NCI-H510A treated with DMSO at 0.1 percent for 48 hours (cell line): ENCODE results near the gene LRP1B.
"Not testable (repeated sequence)": the region's sequence is repeated elsewhere in the genome, so short reads cannot be mapped to it uniquely, and the experiment has no call there.

Experiments used
- DNase-seq: peaks from one replicate; lab custom pipeline; 2025; lab: John Stamatoyannopoulos, UW

LRP1B gene

DNA sequence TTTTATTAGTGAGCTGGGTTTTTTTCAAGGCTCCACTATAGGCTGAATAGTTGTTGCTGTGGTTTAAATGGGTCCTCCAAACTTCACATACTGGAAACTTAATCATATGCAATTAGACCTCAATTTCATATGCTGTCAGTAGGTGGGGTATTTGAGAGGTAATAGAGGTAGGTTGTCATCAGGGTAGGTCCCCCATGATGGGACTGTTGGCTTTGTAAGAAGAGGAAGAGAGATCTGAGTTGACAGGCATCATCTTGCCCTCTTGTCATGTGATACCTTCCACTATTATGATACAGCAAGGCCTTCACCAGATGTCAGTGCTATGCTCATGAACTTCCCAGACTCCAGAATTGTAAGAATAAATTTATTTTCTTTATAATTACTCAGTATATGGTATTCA is 819.4 kb downstream of the LRP1B start:
- DNase-seq: no peak

DNA sequence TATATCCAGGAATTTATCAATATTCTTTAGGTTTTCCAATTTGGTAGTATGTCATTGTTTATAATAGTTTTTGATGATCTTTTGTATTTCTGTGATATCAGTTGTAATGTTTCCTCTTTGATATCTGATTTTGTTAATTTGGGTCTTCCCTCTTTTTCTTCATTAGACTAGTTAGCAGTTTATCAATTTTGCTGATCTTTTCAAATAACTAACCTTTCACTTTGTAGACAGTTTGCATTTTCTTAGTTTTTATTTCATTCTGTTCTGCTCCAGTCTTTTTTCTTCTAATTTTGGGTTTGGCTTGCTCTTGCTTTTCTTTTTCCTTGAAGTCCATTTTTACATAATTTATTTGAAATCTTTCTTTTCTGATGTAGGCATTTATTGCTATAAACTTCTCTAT is 824.4 kb downstream of the LRP1B start:
- no peak for DNase-seq

DNA sequence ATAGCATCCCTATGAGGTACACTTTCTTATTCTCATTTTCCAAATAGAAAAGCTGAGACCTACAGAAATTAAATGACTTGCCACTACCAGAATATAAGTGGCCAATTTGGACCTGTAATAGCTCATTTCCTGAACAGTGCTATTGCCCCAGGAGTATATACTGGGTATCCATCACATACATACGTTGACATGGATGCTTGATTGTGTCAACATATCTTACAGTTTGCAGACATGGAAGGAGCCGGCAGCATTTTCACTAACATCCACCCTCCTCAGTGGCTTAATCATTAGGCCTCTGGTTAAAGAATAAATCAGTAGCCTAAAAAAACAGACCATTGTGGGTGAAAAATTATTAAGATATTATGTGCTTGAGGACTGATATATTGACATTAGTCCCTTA is 829.3 kb downstream of the LRP1B start:
- DNase-seq: no peak

DNA sequence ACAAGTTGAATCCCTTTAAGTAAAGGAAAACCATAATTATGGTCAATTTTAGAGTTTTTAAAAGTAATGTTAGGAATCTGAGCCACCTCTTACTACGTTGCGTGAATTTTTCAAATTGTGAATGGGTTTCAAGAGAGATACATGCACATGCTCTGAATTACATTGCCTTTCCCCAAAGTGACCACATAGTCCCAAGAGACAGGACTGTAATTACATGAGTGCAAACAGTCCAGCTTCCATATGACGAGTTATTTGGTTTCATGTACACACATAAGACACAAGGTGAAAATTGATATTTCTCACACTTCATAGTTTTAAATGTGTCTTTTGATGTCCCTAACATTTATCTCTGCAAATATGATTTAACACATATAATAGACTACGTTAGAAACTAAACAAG is 850.8 kb downstream of the LRP1B start:
- DNase-seq: no peak

DNA sequence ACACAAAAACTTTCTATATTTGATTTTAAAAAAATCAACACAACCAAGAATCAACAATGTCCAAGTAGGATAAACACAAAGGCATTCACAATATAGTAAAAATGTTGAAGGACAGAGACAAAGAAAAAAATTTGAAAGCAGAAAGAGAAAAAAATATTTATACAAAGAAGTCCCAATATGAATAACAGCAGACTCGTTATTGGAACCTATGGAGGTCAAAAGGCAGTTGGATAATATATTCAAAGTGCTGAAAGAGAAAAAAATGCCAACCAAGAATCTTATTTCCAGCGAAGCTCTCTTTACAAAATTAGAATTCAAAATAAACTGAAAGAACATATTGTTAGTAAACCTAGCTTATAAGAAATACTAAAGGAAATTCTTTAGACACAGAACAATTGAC is 859.5 kb downstream of the LRP1B start:
- DNase-seq: no peak

DNA sequence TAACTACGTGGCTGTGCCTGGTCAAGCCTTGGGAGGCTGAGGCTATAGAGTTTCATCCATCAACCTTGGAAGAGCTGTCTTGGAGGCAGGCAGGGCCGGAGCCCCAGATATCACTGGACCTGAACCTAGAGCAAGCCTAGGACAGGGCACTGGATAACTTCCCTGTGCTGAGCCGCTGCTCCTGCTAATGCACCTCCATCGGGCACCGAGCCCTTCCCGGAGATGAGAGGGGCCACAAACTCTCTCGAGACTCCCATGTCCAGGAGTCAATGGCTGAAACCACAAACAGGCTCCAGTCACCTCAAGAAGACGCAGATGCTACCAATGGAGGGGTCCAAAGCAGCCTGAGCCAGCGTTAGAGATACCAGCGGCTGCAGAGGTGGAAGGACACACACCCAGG is 866.0 kb downstream of the LRP1B start:
- no peak for DNase-seq

DNA sequence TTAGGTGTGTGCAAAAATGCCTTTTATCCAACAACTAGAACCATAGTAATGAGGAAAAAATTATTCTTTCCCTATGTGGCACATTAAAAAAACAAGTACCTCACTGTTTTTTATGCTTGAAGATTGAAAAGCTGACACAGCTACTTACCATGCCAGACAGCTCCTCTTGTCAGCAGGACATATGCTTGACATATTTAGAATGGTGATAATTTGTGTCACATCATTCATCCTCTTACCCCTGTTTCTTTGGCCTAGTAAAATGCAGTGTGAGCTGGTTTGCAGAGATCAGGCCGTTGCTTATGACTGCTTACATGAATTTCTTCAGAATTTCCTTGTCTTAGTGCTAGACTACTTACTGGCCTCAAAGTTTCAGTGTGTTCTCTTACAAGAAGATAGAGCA is 869.9 kb downstream of the LRP1B start:
- no peak for DNase-seq

DNA sequence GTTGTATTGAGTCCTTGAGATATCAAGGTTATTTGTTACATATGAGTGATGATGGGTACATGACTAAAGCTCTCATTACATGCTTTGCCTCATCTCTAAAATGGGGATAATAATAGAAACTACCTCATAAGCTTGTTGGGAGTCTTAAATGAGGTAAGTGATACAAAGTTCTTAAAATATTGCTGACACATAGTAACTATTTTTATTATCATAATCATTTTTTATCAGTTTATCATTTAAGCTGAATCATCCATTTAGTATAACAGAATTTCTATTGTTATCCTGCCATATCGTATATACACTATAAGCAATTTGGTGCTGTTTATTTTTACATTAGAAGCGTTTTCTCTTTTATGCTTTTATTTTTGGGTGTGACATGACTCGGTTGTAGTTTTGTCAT is 871.1 kb downstream of the LRP1B start:
- no peak for DNase-seq

DNA sequence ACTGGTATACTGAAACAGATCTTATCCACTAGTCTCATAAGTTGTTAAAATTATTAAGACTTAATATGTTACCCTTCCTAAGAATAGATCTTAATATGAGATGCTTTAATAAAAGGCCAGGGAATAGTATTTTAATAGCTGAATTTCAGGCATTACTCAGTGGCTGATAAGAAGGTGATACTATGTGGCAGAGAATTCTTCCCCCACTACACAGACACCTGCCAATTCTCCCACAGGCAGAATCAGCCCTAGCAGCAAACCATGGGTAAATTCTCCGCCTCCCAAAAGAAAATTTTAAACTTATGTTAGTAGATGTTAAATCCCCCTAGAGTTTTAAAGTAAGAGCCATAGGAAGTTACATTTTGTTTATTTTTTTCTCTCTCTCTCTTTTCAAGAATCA is 888.8 kb downstream of the LRP1B start:
- DNase-seq: no peak

DNA sequence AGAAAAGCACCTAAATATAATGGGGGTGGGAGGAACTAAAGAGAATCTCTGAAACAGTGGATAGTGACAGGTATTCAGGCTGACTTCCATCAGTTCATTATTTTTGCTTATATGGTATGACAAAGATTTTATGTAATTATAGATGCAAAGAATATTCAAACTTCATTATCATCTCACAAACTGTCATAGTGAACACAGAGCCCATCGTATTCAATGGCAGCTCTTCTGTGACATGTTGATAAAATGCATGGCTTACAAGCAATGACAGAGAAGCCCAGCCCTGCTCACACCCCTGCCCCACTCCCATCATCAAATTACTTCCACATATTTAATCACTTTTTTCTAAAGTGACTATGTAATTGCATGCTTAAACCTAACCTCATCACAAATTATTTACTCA is 904.3 kb downstream of the LRP1B start:
- DNase-seq: no peak

DNA sequence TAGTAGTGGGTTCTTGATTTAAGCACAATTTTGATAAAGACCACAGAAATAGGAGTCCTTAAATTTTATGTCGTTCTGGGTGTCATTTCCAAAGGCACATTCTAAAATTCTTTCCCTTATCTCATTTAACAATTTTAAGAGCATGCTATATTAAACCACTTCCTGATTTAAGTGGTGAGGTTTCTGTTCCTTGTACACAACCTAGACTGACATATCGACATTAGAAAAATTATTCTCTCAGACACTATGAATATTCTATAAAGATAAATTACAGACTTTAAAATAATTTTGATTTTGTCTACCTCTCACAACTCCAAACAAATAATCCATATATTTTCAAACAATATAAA is 923.8 kb downstream of the LRP1B start:
- no peak for DNase-seq

DNA sequence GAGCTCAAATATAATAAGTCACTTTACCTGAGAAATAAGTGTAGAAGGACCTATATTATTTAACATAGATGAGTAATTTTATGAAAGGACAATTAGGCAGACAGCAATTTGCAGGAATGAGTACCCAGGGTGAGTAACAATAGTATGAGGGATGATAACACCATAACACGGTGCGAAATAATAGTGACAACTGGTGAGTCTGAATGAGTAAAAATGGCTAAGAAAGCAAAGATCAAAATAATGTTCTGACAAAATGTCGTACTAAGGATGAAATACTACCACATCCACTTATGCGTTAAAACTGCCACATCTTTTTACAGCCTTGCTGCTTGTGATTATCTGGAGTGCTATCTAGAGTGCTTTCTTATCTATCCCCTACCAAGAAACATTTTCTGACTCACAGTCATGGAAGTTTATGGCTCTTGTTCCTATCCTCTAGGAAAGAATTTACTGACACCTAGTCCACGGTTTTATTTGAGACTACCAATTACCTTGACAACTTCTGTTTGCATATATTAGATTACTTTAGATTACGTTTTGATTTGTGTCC is 929.7 kb downstream of the LRP1B start:
- no peak for DNase-seq

DNA sequence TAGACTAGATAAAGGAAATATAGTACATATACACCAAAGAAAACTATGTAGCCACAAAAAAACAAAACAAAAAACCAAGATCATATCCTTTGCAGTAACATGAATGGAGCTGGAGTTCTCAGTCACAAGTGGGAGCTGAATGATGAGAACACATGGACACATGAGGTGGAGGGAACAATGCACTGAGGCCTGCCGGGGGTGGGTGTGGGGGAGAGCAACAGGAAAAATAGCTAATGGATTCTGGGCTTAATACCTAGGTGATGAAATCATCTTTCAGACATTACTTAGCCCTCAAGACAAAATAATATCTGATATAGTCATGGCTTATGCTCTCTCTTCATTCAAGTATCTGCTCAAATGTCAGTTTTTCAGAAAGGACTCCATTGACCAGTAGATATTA is 930.6 kb downstream of the LRP1B start:
- DNase-seq: no peak

DNA sequence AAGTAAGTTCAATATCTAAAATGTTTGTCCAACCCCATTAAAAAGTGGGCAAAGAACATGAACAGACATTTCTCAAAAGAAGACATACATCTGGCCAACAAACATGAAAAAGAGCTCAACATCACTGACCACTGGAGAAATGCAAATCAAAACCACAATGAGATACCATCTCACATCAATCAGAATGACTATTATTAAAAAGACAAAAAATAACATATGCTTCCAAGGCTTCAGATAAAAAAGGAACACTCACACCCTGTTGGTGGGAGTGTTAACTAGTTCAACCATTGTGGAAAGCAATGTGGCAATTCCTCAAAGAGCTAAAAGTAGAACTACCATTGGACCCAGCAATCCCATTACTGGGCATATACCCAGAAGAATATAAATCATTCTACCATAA is 931.1 kb downstream of the LRP1B start:
- no peak for DNase-seq

DNA sequence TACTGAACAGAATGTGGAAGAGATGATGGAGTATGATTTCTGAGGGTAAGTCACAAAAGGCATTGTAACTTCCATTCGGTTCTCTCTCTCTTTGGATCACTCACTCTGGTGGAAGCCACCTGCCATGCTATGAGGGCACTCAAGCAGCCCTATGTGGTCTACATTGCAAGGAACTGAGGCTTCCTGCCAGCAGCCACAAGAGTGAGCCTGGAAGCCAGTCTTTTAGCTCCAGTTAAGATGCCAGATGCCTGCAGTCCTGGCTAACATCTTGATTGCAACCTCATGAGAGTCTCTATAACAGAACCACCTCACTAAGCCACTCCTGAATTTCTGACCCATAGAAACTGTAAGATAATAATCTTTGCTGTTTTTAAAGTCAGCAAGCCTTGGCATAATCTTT is 935.7 kb downstream of the LRP1B start:
- DNase-seq: no peak

DNA sequence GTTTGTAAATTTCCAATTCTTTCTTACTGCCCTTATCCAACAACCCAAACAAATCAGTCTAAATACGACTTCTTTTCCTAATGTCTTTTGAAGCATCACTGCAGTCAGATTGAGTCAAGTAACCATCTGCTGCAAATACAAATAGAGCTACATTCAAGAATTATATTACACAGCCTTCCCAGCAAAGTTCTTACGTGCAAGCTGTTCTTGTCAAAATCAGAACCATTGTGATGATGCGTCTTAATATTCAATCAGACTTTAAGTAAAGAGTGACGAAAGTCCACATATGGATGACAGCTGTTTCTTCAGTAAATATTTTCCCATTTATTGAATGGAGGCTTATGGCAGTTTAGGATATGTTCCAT is 943.8 kb downstream of the LRP1B start:
- no peak for DNase-seq

DNA sequence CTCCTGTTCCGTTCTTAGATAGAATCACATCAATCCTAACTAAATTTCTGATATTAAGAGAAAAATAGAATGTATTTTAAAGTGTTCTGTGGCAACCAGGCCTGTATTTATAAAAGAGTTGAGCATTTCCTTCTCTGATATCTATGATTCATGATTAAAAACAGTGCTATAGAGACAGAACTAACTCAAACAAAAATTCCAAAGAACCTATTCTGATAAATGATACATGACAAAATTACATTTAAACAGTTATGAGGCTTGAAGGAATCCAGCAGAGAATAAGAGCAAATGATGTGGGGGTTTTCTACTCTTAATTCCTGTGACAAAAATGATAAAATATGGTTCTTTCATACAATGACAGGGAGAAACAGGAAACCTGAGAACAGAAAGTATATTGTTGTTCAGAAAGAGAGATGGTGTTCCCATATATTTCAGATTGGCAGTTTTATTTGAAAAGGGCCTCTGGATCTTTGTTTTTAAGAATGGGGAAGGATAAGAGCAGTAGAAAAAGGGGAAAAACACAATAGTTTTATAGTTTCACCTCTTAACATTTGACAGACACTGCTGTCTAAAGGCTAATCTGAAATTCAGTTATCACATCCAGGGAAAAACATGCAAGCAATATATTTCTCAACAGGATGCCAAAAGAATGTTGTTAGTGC is 944.3 kb downstream of the LRP1B start:
- no peak for DNase-seq

DNA sequence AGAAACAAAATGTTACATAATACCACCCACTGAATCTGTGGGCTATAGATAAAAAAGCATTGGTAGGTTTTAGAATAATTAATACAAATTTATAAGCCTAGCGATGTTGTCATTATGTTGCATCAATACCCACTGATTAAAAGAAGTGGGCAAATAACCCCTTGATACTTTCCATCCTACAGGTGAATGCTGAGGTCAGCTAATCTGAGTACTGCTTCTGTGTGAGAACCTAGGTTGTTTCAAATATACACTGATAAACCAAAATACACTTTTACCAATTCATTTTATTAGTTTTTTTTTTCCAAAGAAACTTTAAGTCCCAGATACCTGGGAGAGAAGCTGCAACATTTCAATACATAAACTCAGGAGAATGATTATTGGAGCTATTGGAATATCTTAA is 948.6 kb downstream of the LRP1B start:
- DNase-seq: no peak

DNA sequence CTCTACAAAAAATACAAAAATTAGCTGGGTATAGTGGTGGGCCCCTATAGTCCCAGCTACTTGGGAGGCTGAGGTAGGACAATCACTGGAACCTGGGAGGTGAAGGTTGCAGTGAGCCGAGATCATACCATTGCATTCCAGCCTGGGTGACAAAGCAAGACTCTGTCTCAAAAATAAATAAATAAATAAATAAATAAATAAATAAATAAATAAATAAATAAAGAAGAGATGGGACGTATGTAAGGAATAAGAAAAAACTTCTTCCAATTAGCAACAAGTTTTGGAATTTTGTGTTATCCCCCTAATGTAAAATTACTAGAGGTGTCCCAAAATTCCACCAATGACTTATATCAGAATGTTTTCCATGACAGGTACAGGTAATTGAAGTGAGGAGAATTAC is 961.7 kb downstream of the LRP1B start:
- DNase-seq: not testable (repeated sequence)

DNA sequence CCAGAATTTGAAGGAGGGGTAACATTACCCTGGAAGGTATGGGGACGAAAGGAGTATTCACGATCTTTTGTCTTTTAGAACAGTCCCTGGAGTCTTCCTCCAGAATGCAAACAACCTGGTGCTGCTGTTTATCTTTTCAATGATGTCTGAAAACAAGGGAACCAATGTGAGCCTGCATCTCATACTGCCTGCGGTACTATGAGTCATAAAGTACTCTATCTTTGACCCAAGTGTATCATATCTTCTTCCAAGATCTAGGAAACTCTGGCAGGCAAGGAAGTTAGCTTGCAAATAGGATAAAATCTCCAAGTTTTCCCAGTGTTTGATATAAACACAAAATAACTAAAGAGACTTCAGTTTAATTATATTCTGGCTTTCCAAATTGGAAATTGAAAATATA is 968.5 kb downstream of the LRP1B start:
- no peak for DNase-seq

DNA sequence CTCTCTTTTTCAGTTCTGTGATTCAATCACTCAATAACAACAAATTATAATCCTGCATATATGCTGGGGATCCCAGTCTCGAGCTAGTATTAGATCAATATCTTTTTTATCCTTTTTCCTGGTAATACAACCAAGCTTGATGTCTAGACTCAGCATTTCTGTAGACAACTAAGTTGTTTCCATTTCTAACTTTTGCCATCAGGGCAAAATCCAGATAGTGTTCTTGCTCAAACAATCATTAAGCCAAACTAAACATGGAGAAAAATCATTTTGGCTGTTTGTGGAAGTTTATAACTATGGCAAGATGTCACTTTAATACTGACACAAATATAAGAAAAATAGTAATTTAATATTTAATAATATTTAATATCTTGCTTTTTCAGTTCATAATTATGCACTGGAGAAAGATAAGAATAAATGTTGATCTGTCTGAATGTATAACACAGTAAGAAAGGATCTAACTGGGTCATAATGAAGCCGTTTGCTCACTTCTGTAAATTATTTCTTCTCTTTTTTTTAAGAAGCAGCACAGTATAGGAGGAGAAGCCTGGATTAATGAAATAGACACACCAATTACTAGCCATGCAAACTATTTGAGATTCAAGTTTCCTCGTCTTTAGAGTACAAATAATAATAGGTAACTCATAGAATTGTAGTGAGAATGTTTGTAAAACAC is 979.1 kb downstream of the LRP1B start:
- DNase-seq: no peak

DNA sequence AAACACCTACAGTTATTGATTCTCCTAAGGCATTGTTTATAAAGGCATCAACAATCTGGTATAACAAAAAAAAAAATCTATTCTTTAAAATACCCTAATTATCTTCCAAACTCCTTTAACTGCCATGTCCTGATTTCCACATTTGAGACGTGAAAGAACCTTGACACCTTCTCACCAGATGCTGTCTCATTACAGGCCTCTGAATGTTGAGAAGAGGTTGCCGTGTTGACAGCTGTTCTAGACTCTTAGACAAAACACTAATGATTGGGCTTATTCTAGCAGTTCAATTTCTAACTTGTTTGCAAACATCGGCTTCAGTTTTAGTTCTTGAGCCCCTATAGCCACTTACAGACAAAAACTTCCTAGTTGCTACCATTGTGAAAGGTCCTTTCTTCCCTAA is 988.8 kb downstream of the LRP1B start:
- no peak for DNase-seq

DNA sequence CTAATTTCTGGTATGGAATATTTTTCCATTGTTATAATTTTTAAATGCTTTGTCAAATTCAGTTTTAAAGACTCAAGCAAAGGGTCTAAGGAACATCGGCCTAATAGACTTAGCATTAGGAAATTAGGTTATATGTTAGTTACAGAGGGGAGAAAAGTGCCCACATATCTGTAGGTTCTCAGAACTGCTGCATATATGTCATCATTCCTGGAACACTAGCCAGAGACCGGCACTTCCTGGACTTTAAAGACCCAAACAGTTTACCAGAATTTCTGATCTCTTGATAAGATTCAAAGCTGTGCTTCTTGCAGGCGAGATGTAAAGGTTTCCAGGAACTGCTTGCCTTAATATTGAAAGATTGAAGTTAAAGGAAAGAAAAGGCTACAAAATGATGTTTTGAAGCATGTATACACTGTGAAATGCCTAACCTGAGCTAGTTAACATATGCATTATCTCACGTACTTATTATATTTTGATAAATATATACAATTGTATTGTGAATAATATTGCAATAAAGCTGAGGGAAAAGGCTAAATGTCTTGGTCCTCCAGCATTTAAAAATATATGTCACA is 993.6 kb downstream of the LRP1B start:
- no peak for DNase-seq

DNA sequence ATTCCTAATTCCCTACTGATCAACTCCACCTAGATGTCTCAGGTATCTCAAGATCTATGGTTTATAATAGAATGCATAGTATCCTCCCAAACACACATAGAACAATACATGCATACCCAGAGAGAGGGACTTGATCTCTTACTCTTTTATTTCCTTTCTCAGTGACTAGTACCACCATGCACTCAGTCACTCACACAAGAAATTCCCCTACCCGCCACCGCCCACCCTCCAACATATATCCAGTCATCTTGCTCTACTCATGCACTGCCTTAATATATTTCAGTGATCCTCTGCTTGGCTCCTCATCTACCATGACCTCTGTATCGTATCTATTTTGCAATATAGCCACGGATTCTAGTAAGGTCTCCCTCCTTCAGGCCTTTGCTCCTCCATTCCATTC is 996.9 kb downstream of the LRP1B start:
- DNase-seq: no peak
